Trophoblast cell (in vitro differentiated cells and primary cell): Measurements from ENCODE around the gene EPGN.

ENCODE experiments used
- DNase-seq, 2 donors: peaks; one replicate each; pipeline ENCODE4 v3.0.0-alpha.2; 2016
- H2AFZ ChIP-seq: 2 replicates; pipeline ENCODE4 v1.6.1; 2013; ENCODE audit warnings: low read length, moderate library complexity, mild to moderate bottlenecking; ENCODE audit not compliant: insufficient read depth, poor library complexity
- H2AK5ac ChIP-seq: 2 replicates; pipeline ENCODE4 v1.6.1; 2013; ENCODE audit warnings: mild to moderate bottlenecking, low read length
- H2BK120ac ChIP-seq: 2 replicates; pipeline ENCODE4 v1.6.1; 2013; ENCODE audit warnings: low read length, mild to moderate bottlenecking, moderate library complexity; ENCODE audit not compliant: insufficient read depth, poor library complexity
- H2BK12ac ChIP-seq: 2 replicates; pipeline ENCODE4 v1.6.1; 2013; ENCODE audit warnings: mild to moderate bottlenecking, low read length, moderate library complexity
- H2BK5ac ChIP-seq: 2 replicates; pipeline ENCODE4 v1.6.1; 2013; ENCODE audit warnings: low read length, low read depth, moderate library complexity, mild to moderate bottlenecking; ENCODE audit not compliant: poor library complexity
- H3K14ac ChIP-seq: 2 replicates; pipeline ENCODE4 v1.6.1; 2013; ENCODE audit warnings: mild to moderate bottlenecking, low read length
- H3K18ac ChIP-seq: 2 replicates; pipeline ENCODE4 v1.6.1; 2013; ENCODE audit warnings: mild to moderate bottlenecking, low read length
- H3K23ac ChIP-seq: 2 replicates; pipeline ENCODE4 v1.6.1; 2013; ENCODE audit warnings: low read length
- H3K27ac ChIP-seq: 2 replicates; pipeline ENCODE4 v1.5.1; 2013; ENCODE audit warnings: low read depth, mild to moderate bottlenecking, inconsistent platforms, low read length, moderate library complexity
- H3K27me3 ChIP-seq: 2 replicates; pipeline ENCODE4 v1.6.1; 2013; ENCODE audit warnings: inconsistent platforms, mild to moderate bottlenecking, low read length, moderate library complexity; ENCODE audit not compliant: insufficient read depth
- H3K36me3 ChIP-seq, 2 experiments: 1 replicate in 1 of 2; 2 replicates in 1 of 2; pipeline ENCODE4 v1.6.1; 2013; ENCODE audit warnings: low read length in 2 of 2, mild to moderate bottlenecking in 2 of 2, moderate library complexity in 1 of 2; ENCODE audit not compliant: insufficient read depth in 2 of 2, control insufficient read depth in 1 of 2
- H3K4ac ChIP-seq: 2 replicates; pipeline ENCODE4 v1.6.1; 2013; ENCODE audit warnings: low read depth, mild to moderate bottlenecking, low read length, moderate library complexity
- H3K4me1 ChIP-seq, 2 experiments: 1 replicate in 1 of 2; 2 replicates in 1 of 2; pipeline ENCODE4 v1.6.1; 2013; ENCODE audit warnings: low read length in 2 of 2, mild to moderate bottlenecking in 2 of 2, moderate library complexity in 1 of 2; ENCODE audit not compliant: insufficient read depth in 2 of 2, control insufficient read depth in 1 of 2
- H3K4me2 ChIP-seq: 2 replicates; pipeline ENCODE4 v1.6.1; 2013; ENCODE audit warnings: inconsistent platforms, mild to moderate bottlenecking, low read length, moderate library complexity
- H3K4me3 ChIP-seq: 2 replicates; pipeline ENCODE4 v1.5.1; 2013; ENCODE audit warnings: mild to moderate bottlenecking, low read depth, low read length, inconsistent platforms
- H3K79me1 ChIP-seq: one replicate; pipeline ENCODE4 v1.6.1; 2013; ENCODE audit warnings: low read length
- H3K79me2 ChIP-seq: 2 replicates; pipeline ENCODE4 v1.6.1; 2013; ENCODE audit warnings: low read length, mild to moderate bottlenecking; ENCODE audit not compliant: control insufficient read depth, insufficient read depth, poor library complexity
- H3K9ac ChIP-seq: 2 replicates; pipeline ENCODE4 v1.6.1; 2013; ENCODE audit warnings: mild to moderate bottlenecking, low read length
- H3K9me3 ChIP-seq: 2 replicates; pipeline ENCODE4 v1.6.1; 2013; ENCODE audit warnings: low read depth, mild to moderate bottlenecking, control low read depth, inconsistent platforms, low read length; ENCODE audit not compliant: insufficient read depth
- H4K12ac ChIP-seq: 2 replicates; pipeline ENCODE4 v1.6.1; 2013; ENCODE audit warnings: low read depth, mild to moderate bottlenecking, low read length, moderate library complexity
- H4K8ac ChIP-seq: 2 replicates; pipeline ENCODE4 v1.6.1; 2013; ENCODE audit warnings: low read depth, mild to moderate bottlenecking, low read length, moderate library complexity
- H4K91ac ChIP-seq: one replicate; pipeline ENCODE4 v1.6.1; 2013; ENCODE audit warnings: low read depth, mild to moderate bottlenecking, low read length, moderate library complexity
- WGBS: extraction: QIAGEN DNeasy Blood & Tissue Kit; methylation state at CpG from one replicate; pipeline ENCODE4 v1.1.7; 2013; ENCODE audit warnings: missing lambda C conversion rate; ENCODE audit not compliant: insufficient read length, insufficient coverage; ENCODE audit errors: extremely low coverage; 5-methylcytosine and 5-hydroxymethylcytosine counted together

EPGN gene

GRCh38 chr4:74293558-74293957, 14.7 kb upstream of the EPGN start:
- Histone ChIP-seq H2BK5ac (no peak overlapping the region), H3K4ac (no peak overlapping the region), H4K12ac (no peak overlapping the region), H4K8ac (no peak overlapping the region), H3K4me3 (no peak overlapping the region), H2BK120ac (no peak overlapping the region), H3K27ac (no peak overlapping the region), H3K79me2 (no peaks in the 10 kb centered on the region), H4K91ac (no peak overlapping the region), H3K4me2 (no peak overlapping the region), H3K36me3 (no peaks in the 10 kb centered on the region), H2AFZ (no peak overlapping the region), H3K23ac (no peak overlapping the region), H3K79me1 (no peaks in the 10 kb centered on the region), H2AK5ac (no peak overlapping the region), H3K18ac (no peak overlapping the region), H3K27me3 (no peaks in the 10 kb centered on the region), H3K4me1 (no peaks in the 10 kb centered on the region), H3K9ac (no peak overlapping the region), H3K9me3 (no peaks in the 10 kb centered on the region), H3K14ac (no peak overlapping the region), H2BK12ac (no peak overlapping the region)
- peak in 1 of 2 donors; percentile 59 for DNase-seq
- no CpG with 5 or more reads among the region's 2 CpGs for WGBS

- Histone ChIP-seq H3K14ac (no peak overlapping the region), H3K23ac (no peak overlapping the region), H3K27me3 (no peaks in the 10 kb centered on the region), H2BK120ac (no peak overlapping the region), H3K4me2 (no peak overlapping the region), H3K18ac (no peak overlapping the region), H2AK5ac (no peak overlapping the region), H3K27ac (no peak overlapping the region), H3K9me3 (no peaks in the 10 kb centered on the region), H3K9ac (no peak overlapping the region), H3K79me2 (no peaks in the 10 kb centered on the region), H2BK12ac (no peak overlapping the region), H4K91ac (no peak overlapping the region), H3K36me3 (no peaks in the 10 kb centered on the region), H3K4me3 (no peak overlapping the region), H4K8ac (no peak overlapping the region), H3K4ac (no peak overlapping the region), H2BK5ac (no peak overlapping the region), H2AFZ (no peak overlapping the region), H3K79me1 (no peaks in the 10 kb centered on the region), H4K12ac (no peak overlapping the region), H3K4me1 (no peaks in the 10 kb centered on the region)
- no CpG with 5 or more reads among the region's 1 CpG for WGBS
- DNase-seq: no peak
Observed at GRCh38 chr4:74294681-74295080, 13.6 kb upstream of the EPGN start.

- H3K27ac ChIP-seq: no peak overlapping the region
- H4K8ac ChIP-seq: no peak overlapping the region
- H2AFZ ChIP-seq: no peak overlapping the region
- H2BK120ac ChIP-seq: no peak overlapping the region
- no peak overlapping the region for H3K18ac ChIP-seq
- WGBS: no CpG with 5 or more reads among the region's 1 CpG
- H3K4me3 ChIP-seq: no peak overlapping the region
- H3K4me2 ChIP-seq: no peak overlapping the region
- H3K27me3 ChIP-seq: no peaks in the 10 kb centered on the region
- H3K9ac ChIP-seq: no peak overlapping the region
- H3K23ac ChIP-seq: no peak overlapping the region
- no peak for DNase-seq
- H2AK5ac ChIP-seq: no peak overlapping the region
- no peaks in the 10 kb centered on the region for H3K36me3 ChIP-seq
- no peak overlapping the region for H4K91ac ChIP-seq
- no peak overlapping the region for H2BK12ac ChIP-seq
- no peaks in the 10 kb centered on the region for H3K79me2 ChIP-seq
- H3K4ac ChIP-seq: no peak overlapping the region
- no peak overlapping the region for H2BK5ac ChIP-seq
- H3K14ac ChIP-seq: no peak overlapping the region
- H3K9me3 ChIP-seq: no peaks in the 10 kb centered on the region
- H4K12ac ChIP-seq: no peak overlapping the region
- no peaks in the 10 kb centered on the region for H3K4me1 ChIP-seq
- H3K79me1 ChIP-seq: no peaks in the 10 kb centered on the region
Observed at GRCh38 chr4:74297539-74297938, 10.7 kb upstream of the EPGN start.

- H3K79me1 ChIP-seq: no peaks in the 10 kb centered on the region
- H3K79me2 ChIP-seq: no peaks in the 10 kb centered on the region
- no peak overlapping the region for H2AFZ ChIP-seq
- no peak overlapping the region for H3K18ac ChIP-seq
- WGBS: no CpG with 5 or more reads among the region's 4 CpGs
- no peak overlapping the region for H3K4me2 ChIP-seq
- no peak overlapping the region for H4K91ac ChIP-seq
- H3K27ac ChIP-seq: no peak overlapping the region
- no peaks in the 10 kb centered on the region for H3K9me3 ChIP-seq
- no peaks in the 10 kb centered on the region for H3K36me3 ChIP-seq
- H3K27me3 ChIP-seq: no peaks in the 10 kb centered on the region
- no peak overlapping the region for H3K4ac ChIP-seq
- H2BK120ac ChIP-seq: no peak overlapping the region
- no peak overlapping the region for H3K14ac ChIP-seq
- no peak overlapping the region for H2AK5ac ChIP-seq
- H3K4me3 ChIP-seq: no peak overlapping the region
- no peak overlapping the region for H2BK5ac ChIP-seq
- no peaks in the 10 kb centered on the region for H3K4me1 ChIP-seq
- peak; percentile 14 to 78 for DNase-seq
- no peak overlapping the region for H3K9ac ChIP-seq
- no peak overlapping the region for H3K23ac ChIP-seq
- no peak overlapping the region for H4K8ac ChIP-seq
- H2BK12ac ChIP-seq: no peak overlapping the region
- no peak overlapping the region for H4K12ac ChIP-seq
Observed at GRCh38 chr4:74304095-74304625, 4.1 kb upstream of the EPGN start.
